AG09309 (cell line): Measurements from ENCODE around the gene EFCC1.

Experiments
- DNase-seq: peaks from one replicate; pipeline ENCODE4 v3.0.0-alpha.2; 2010; ENCODE audit warnings: low read depth
- H3K4me3 ChIP-seq: 2 replicates; pipeline ENCODE4 v1.5.1; 2011; ENCODE audit warnings: mild to moderate bottlenecking, low read depth, low read length, moderate library complexity; ENCODE audit not compliant: control insufficient read depth
- CTCF ChIP-seq: IDR thresholded peaks from 2 replicates; pipeline ENCODE4 v1.5.1; 2011; ENCODE audit warnings: mild to moderate bottlenecking, low read depth, low read length, inconsistent platforms; ENCODE audit not compliant: insufficient read depth, control insufficient read depth; ENCODE audit errors: missing control alignments

The EFCC1 gene

DNA sequence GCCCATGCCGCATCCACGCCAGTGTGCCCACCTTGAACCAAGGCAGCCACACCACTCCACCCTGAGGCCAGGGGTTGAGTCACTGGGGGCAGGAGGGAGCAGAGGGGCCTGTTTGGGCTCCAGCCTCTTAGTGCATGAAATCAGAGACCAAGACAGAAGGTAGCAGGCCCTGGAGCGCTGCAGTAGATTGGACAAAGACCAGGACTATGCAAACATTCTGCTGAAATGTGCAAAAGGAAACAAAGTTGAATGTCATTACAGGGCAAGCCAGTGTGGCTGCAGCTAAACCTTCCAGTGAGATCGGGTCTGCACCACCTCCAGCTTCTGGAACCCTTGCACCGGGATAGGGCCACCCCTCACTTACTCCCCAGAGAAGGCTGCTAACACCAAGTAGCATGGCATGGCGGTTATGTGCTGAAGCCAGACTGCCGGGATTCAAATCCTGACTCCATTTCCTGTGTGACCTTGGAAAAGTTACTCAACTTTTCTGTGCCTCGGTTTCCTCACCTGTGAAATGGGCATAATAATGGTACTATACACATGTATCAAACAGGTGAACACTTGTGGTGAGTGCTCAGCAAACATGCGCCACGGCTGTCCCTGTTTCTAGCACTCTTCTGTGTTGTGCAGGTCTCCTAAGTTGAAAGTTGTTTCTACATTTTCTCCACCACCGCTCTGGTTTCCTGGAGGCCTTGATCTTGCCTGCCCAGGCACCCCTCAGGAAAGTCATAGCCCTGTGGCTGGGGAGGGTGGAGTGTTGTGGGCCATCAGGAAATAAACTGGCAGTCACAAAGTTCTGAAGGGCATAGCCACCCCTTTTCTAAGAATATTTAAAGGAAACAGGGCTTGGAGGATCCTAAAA is 34.5 kb downstream of the EFCC1 start:
- no peak overlapping the region for H3K4me3 ChIP-seq
- TF ChIP-seq CTCF = no peak
- no peak for DNase-seq

GRCh38 chr3:129036222-129037092 is 35.4 kb downstream of the EFCC1 start:
- DNase-seq = no peak
- H3K4me3 ChIP-seq = no peak overlapping the region
- TF ChIP-seq CTCF = no peak

- H3K4me3 ChIP-seq = no peak overlapping the region
- TF ChIP-seq CTCF = no peak
Observed at GRCh38 chr3:129037093-129037419, 36.0 kb downstream of the EFCC1 start.

GRCh38 chr3:129038121-129038855 is 37.2 kb downstream of the EFCC1 start:
- no peak overlapping the region for H3K4me3 ChIP-seq
- DNase-seq = no peak
- no peak for TF ChIP-seq CTCF

More at GRCh38 chr3:129037093-129037419, 36.0 kb downstream of the EFCC1 start:
- no peak for DNase-seq

GRCh38 chr3:129039271-129040038 is 38.4 kb downstream of the EFCC1 start:
- no peak for DNase-seq
- no peak overlapping the region for H3K4me3 ChIP-seq
- TF ChIP-seq CTCF = no peak

DNA sequence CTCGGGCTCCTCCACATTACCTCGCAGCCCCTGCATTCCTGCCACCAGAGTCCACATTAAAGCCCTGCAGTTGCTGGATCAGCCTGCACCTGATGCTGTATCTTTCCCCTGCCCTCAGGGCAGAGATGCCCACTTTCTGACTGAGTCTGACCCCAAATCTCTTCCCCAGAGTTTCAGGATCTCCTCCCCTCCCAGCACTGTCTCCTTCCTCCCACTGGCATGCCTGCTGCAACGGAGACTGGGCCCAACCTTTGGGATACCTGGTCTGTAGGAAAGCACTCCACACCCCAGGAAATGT is 38.9 kb downstream of the EFCC1 start:
- no peak for TF ChIP-seq CTCF
- DNase-seq = no peak
- no peak overlapping the region for H3K4me3 ChIP-seq
